Heart left ventricle (tissue), 16 donors: ENCODE measurements around the gene LMF1. TPM values are rescaled to one million over a fixed set of nuclear protein-coding genes. Genes with fewer than 3 reads are reported as not detected.

ENCODE experiments used
- ATAC-seq, 4 donors: fragments of 200-7000 bp; cut with Tn5 transposase; one replicate each; pipeline ENCODE4 v1.9.1; 2020 to 2022; ENCODE audit warnings: moderate library complexity in 4 of 4, mild to moderate bottlenecking in 3 of 4, moderate number of reproducible peaks in 1 of 4
- DNase-seq, 5 donors: peaks; one replicate each; pipeline ENCODE4 v3.0.0-alpha.2; 2020
- H3K27ac ChIP-seq, 12 donors: fragments of 200-600 bp; sonication (generic) in 4 of 12; one replicate each; pipeline versions ENCODE4 v1.5.0 to v1.8.0; 2016 to 2022; ENCODE audit warnings: mild to moderate bottlenecking in 2 of 12
- H3K27me3 ChIP-seq, 9 donors: fragments of 200-600 bp; sonication (generic) in 2 of 9; one replicate each; pipeline versions ENCODE4 v1.5.1 to v1.8.0; 2016 to 2022; ENCODE audit warnings: mild to moderate bottlenecking in 3 of 9
- H3K36me3 ChIP-seq, 9 donors: fragments of 200-600 bp; sonication (generic) in 2 of 9; one replicate each; pipeline versions ENCODE4 v1.5.0 to v1.8.0; 2018 to 2022; ENCODE audit warnings: mild to moderate bottlenecking in 2 of 9
- H3K4me1 ChIP-seq, 12 donors: fragments of 200-600 bp; sonication (generic) in 4 of 12; one replicate each; pipeline versions ENCODE4 v1.5.0 to v1.8.0; 2016 to 2022; ENCODE audit warnings: mild to moderate bottlenecking in 3 of 12
- H3K4me3 ChIP-seq, 12 donors: fragments of 200-600 bp; sonication (generic) in 4 of 12; one replicate each; pipeline versions ENCODE4 v1.5.0 to v1.8.0; 2017 to 2022; ENCODE audit warnings: mild to moderate bottlenecking in 9 of 12, moderate library complexity in 4 of 12
- H3K9me3 ChIP-seq, 12 donors: fragments of 200-600 bp; sonication (generic) in 4 of 12; one replicate each; pipeline versions ENCODE4 v1.5.0 to v1.8.0; 2016 to 2022; ENCODE audit warnings: mild to moderate bottlenecking in 1 of 12
- POLR2A ChIP-seq, 2 donors: fragments of 450-650 bp; IDR thresholded peaks; one replicate each; pipeline ENCODE4 v1.6.1; 2017; ENCODE audit warnings: antibody characterized with exemption in 2 of 2, mild to moderate bottlenecking in 2 of 2, moderate library complexity in 2 of 2
- WGBS, 4 donors: extraction: QIAGEN DNeasy Blood & Tissue Kit in 2 of 4; methylation state at CpG; one replicate each; pipeline versions ENCODE4 v1.1.5 to v1.1.7; 2013 to 2018; 5-methylcytosine and 5-hydroxymethylcytosine counted together
- intact Hi-C, 10 donors: fragments of 100-400 bp; cut with DNase I; formaldehyde crosslinking; loops; one replicate each; pipeline versions ENCODE4 v1.11.1 to v1.14.2; 2022
- polyA plus RNA-seq, 2 donors: library from polyadenylated mRNA; stranded (reverse); fragments of 200-250 nt; gene quantifications; one replicate each; pipeline ENCODE4 v1.2.3, GENCODE V29; 2013
- total RNA-seq, 9 donors: library from RNA; depleted of rRNA in 2 of 9; stranded (reverse); fragments of >200 nt in 2 of 9; fragmentation: NEBNext Ultra II Directional in 3 of 9; extraction: Animal tissue kit (Norgen Biotek cat#: 25700) in 3 of 9; gene quantifications; one replicate each; pipeline versions ENCODE4 v1.1.0 to v1.2.4, GENCODE V29; 2016 to 2023
- TF ChIP-seq, protein P1 (sequence below), 12 donors: fragments of 200-600 bp; sonication (generic) in 4 of 12; IDR thresholded peaks; one replicate each; pipeline versions ENCODE4 v1.5.0 to v1.8.0; 2018 to 2022; ENCODE audit warnings: antibody characterized with exemption in 12 of 12, mild to moderate bottlenecking in 5 of 12
- donor health status: ischemic (EF 13 %, LVEDD 7.1; RV severe dilation, severe dysfunction).
- donor health status: healthy with polysubstance abuse.
- donor health status: DM: no; HTN: yes; CAD: no.
- donor health status: DM: no; HTN: no; CAD: no.
- donor health status: ischemic (EF 25% LVEDD 6.9; RV normal size, moderate dysfunction).
- donor health status: ischemic (EF 25% LVEDD 5.7; RV mildly dilated, moderate dysfunction).
- donor health status: healthy.
- donor health status: DM: yes; HTN: yes; CAD: no.
- donor health status: ischemic (EF 35%, LVEDD 5.7; RV mildly dilated, moderate dysfunction).
- donor health status: nonischemic (EF 11% LVEDD 7.7; RV severe dilation, severe dysfunction).
- donor health status: DM: yes; HTN: yes; CAD: no.
- donor health status: PGD.
- donor health status: ischemic (EF 29% LVEDD 5.4; RV normal size, mild dysfunction).
- donor health status: nonischemic (EF 23%, LVEDD 6.1; RV moderate dilation, normal function).

Gene LMF1
- total and polyA plus RNA-seq, 11 donors: 4.3 to 19.2 (median 7.1) TPM

DNA sequence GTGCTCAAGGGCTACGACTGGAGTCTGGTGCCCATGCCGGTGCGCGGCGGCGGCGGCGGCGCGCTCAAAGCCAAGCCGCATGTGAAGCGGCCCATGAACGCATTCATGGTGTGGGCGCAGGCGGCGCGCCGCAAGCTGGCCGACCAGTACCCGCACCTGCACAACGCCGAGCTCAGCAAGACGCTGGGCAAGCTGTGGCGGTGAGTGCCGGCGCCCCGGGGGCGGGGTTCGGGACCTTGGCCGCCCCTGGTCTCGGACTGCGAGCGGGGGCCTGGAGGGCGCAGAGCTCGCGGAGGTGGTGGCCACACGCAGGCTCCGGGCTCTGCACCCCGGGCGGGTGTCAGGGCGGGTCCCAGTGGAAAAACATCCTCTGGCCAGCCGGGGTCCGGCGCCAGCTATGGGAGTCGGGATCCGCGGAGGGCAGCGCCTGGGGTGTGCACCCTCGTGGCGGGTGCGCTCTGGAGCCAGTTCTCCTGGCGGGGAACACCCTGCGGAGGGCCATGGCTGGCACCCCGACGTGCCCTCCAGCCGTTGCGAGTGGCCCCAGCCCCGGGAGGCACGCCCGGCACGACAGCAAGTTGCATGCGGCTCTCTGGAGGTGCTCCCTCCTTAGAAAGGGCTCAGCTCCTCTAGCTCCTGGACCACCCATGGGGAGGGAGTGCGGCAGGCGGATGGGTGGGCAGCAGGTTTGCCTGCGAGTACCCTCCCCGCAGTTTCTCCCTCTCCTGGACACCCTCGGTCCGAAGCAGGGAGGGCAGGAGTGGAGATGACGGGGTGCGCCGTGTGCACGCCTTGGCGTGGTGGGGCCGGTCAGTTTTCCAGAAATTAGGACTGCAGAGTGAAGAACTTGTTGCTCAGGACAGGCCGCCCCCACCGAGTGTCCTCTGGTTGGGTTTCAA lies 11.6 kb upstream of the LMF1 start:
- H3K27me3 ChIP-seq: peaks cover 0 to 51% (median 30%) of the 10 kb centered on the region in 9 donors
- no peaks in the 10 kb centered on the region for H3K9me3 ChIP-seq
- no peak for ATAC-seq
- no peaks in the 10 kb centered on the region for H3K36me3 ChIP-seq
- peaks cover 0 to 34% (median 8%) of the 10 kb centered on the region in 12 donors for H3K4me1 ChIP-seq
- WGBS, 4 donors: 13 to 26% (median 18%) methylated on average over 29 to 76 of the region's 76 CpGs
- TF ChIP-seq, protein P1, sequence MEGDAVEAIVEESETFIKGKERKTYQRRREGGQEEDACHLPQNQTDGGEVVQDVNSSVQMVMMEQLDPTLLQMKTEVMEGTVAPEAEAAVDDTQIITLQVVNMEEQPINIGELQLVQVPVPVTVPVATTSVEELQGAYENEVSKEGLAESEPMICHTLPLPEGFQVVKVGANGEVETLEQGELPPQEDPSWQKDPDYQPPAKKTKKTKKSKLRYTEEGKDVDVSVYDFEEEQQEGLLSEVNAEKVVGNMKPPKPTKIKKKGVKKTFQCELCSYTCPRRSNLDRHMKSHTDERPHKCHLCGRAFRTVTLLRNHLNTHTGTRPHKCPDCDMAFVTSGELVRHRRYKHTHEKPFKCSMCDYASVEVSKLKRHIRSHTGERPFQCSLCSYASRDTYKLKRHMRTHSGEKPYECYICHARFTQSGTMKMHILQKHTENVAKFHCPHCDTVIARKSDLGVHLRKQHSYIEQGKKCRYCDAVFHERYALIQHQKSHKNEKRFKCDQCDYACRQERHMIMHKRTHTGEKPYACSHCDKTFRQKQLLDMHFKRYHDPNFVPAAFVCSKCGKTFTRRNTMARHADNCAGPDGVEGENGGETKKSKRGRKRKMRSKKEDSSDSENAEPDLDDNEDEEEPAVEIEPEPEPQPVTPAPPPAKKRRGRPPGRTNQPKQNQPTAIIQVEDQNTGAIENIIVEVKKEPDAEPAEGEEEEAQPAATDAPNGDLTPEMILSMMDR (IDR thresholded peaks at IDR 0.05): no peak
- TF ChIP-seq POLR2A (IDR thresholded peaks at IDR 0.05): no peak
- H3K27ac ChIP-seq: no peak overlapping the region
- intact Hi-C loops: no loop called here
- DNase-seq: peak in 1 of 5 donors; percentile 60
- H3K4me3 ChIP-seq: peak overlapping the region in 11 of 12 donors; percentile 19 to 67 (median 58)

DNA sequence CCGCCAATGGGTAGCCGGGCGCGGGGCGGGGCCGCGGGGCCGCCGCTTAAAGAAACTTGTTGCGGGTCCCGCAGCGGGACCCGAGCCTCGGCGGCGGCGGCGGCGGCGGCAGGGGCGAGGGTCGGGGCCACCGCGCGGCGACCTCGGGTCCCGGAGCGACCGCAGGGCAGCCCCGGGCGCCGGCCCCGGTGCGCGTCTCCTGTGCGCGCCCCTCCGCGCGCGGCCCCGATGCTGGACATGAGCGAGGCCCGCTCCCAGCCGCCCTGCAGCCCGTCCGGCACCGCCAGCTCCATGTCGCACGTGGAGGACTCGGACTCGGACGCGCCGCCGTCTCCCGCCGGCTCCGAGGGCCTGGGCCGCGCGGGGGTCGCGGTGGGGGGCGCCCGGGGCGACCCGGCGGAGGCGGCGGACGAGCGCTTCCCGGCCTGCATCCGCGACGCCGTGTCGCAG lies 10.9 kb upstream of the LMF1 start, which contains the start of gene SOX8:
Gene SOX8 (plus strand): TSS at position 76 of the 450 bp plus-strand sequence. CDS start 153 bp downstream, at position 229.
- no peak for TF ChIP-seq POLR2A (IDR thresholded peaks at IDR 0.05)
- TF ChIP-seq, protein P1 (IDR thresholded peaks at IDR 0.05): no peak
- intact Hi-C loops: no loop called here
- no peak for ATAC-seq
- H3K36me3 ChIP-seq: no peaks in the 10 kb centered on the region
- H3K27me3 ChIP-seq: peaks cover 0 to 51% (median 30%) of the 10 kb centered on the region in 9 donors
- DNase-seq: peak in 1 of 5 donors; percentile 65
- H3K4me1 ChIP-seq: peaks cover 0 to 34% (median 8%) of the 10 kb centered on the region in 12 donors
- peak within 1 kb of the TSS; percentile 38 to 67 (median 58) for H3K4me3 ChIP-seq
- WGBS, 4 donors: 0 to 1% (median 1%) methylated on average over 8 to 80 of the region's 80 CpGs
- peak within 1 kb of the TSS in 7 of 12 donors; percentile 28 to 59 (median 52) for H3K27ac ChIP-seq
- H3K9me3 ChIP-seq: no peaks in the 10 kb centered on the region

DNA sequence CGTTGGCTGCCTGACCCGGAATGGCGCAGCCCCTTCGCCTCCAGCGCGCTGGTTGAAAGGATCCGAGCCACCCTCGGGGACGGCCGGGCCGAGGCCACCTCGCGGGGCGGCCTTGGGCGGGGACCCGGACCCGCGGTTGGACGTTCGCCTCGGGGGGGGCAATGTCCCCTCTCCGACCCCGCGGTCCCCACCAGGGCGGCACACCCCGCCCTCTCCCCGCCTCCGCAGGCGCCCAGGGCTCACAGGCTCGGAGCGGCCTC lies 9.7 kb upstream of the LMF1 start:
- no peaks in the 10 kb centered on the region for H3K36me3 ChIP-seq
- WGBS, 4 donors: 0 to 1% (median 1%) methylated on average over 6 to 31 of the region's 31 CpGs; no CpG with 5 or more reads in 1 of the 4 donors
- peak overlapping the region in 7 of 12 donors; percentile 5 to 56 (median 39) for H3K27ac ChIP-seq
- peaks cover 0 to 34% (median 8%) of the 10 kb centered on the region in 12 donors for H3K4me1 ChIP-seq
- peaks cover 0 to 51% (median 30%) of the 10 kb centered on the region in 9 donors for H3K27me3 ChIP-seq
- no peaks in the 10 kb centered on the region for H3K9me3 ChIP-seq
- peak overlapping the region; percentile 38 to 67 (median 58) for H3K4me3 ChIP-seq
- intact Hi-C loops: no loop called here
- ATAC-seq: no peak
- DNase-seq: no peak
- TF ChIP-seq, protein P1 (IDR thresholded peaks at IDR 0.05): no peak
- TF ChIP-seq POLR2A (IDR thresholded peaks at IDR 0.05): no peak
